ENCODE measurements around the gene MYH13. TPM values are rescaled to one million over a fixed set of nuclear protein-coding genes. Genes with fewer than 3 reads are reported as not detected.

MYH13 gene
- total RNA-seq, 1 experiment from 2014 or later: not detected

- CTCF ChIA-PET: interaction anchor here (0.7 to 6.0 kb wide), 10 partner anchors 8 to 400 kb away, joined by 3 to 23 read pairs (median 6); no protein-coding TSS in a partner anchor
- Mint-ChIP-seq H3K4me1 (peaks cover 14% of the 10 kb centered on the region), H3K27me3 (ENCODE audit: low read depth) (peaks cover 8% of the 10 kb centered on the region), H3K4me3 (no peak overlapping the region), H3K36me3 (peaks cover 2% of the 10 kb centered on the region; the same call in 1 of the 2 replicates), H3K27ac (no peak overlapping the region), H3K9me3 (peaks cover 6% of the 10 kb centered on the region; the same call in 1 of the 2 replicates)
- POLR2A ChIA-PET: no interaction called here
- DNase-seq (ENCODE audit: low spot score): no peak
- TF ChIP-seq ZNF219 (CRISPR knock-in tag; IDR thresholded peaks at IDR 0.05; ENCODE audit: borderline replicate concordance) (no peak), PRRX2 (CRISPR knock-in tag; IDR thresholded peaks at IDR 0.05) (no peak), CREB1 (CRISPR knock-in tag; IDR thresholded peaks at IDR 0.05) (no peak), RELA (CRISPR knock-in tag; IDR thresholded peaks at IDR 0.05; ENCODE audit: borderline replicate concordance) (no peak), FOXJ3 (CRISPR knock-in tag; IDR thresholded peaks at IDR 0.05; ENCODE audit: borderline replicate concordance) (no peak), JAZF1 (CRISPR knock-in tag; IDR thresholded peaks at IDR 0.05) (no peak)
- TF ChIP-seq, protein P1, sequence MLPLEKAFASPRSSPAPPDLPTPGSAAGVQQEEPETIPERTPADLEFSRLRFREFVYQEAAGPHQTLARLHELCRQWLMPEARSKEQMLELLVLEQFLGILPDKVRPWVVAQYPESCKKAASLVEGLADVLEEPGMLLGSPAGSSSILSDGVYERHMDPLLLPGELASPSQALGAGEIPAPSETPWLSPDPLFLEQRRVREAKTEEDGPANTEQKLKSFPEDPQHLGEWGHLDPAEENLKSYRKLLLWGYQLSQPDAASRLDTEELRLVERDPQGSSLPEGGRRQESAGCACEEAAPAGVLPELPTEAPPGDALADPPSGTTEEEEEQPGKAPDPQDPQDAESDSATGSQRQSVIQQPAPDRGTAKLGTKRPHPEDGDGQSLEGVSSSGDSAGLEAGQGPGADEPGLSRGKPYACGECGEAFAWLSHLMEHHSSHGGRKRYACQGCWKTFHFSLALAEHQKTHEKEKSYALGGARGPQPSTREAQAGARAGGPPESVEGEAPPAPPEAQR (CRISPR knock-in tag; IDR thresholded peaks at IDR 0.05): no peak
- TF ChIP-seq, protein P2, sequence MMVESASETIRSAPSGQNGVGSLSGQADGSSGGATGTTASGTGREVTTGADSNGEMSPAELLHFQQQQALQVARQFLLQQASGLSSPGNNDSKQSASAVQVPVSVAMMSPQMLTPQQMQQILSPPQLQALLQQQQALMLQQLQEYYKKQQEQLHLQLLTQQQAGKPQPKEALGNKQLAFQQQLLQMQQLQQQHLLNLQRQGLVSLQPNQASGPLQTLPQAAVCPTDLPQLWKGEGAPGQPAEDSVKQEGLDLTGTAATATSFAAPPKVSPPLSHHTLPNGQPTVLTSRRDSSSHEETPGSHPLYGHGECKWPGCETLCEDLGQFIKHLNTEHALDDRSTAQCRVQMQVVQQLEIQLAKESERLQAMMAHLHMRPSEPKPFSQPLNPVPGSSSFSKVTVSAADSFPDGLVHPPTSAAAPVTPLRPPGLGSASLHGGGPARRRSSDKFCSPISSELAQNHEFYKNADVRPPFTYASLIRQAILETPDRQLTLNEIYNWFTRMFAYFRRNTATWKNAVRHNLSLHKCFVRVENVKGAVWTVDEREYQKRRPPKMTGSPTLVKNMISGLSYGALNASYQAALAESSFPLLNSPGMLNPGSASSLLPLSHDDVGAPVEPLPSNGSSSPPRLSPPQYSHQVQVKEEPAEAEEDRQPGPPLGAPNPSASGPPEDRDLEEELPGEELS (CRISPR knock-in tag; IDR thresholded peaks at IDR 0.05): no peak
- ATAC-seq: no peak
These were observed 55.3 kb downstream of the MYH13 start for GRCh38 chr17:10317543-10317834.

- ATAC-seq: peak; percentile 89
- peaks cover 2% of the 10 kb centered on the region; the same call in 1 of the 2 replicates for H3K36me3 Mint-ChIP-seq
- peaks cover 14% of the 10 kb centered on the region for H3K4me1 Mint-ChIP-seq
- peaks cover 8% of the 10 kb centered on the region for H3K27me3 Mint-ChIP-seq (ENCODE audit: low read depth)
- peak; percentile 77 for DNase-seq (ENCODE audit: low spot score)
- no peak overlapping the region for H3K27ac Mint-ChIP-seq
- TF ChIP-seq ZNF232 (CRISPR knock-in tag; IDR thresholded peaks at IDR 0.05): no peak
- TF ChIP-seq KAT7 (CRISPR knock-in tag; IDR thresholded peaks at IDR 0.05; ENCODE audit: borderline replicate concordance): no peak
- peak; percentile 80 for TF ChIP-seq CTCF (IDR thresholded peaks at IDR 0.05)
- POLR2A ChIA-PET: no interaction called here
- H3K4me3 Mint-ChIP-seq: no peak overlapping the region
- CTCF ChIA-PET: interaction anchor here (0.5 to 6.0 kb wide), 13 partner anchors 8 to 399 kb away, joined by 3 to 23 read pairs (median 5); no protein-coding TSS in a partner anchor
- H3K9me3 Mint-ChIP-seq: peaks cover 7% of the 10 kb centered on the region; the same call in 1 of the 2 replicates
These were observed 55.8 kb downstream of the MYH13 start for GRCh38 chr17:10316801-10317542.

DNA sequence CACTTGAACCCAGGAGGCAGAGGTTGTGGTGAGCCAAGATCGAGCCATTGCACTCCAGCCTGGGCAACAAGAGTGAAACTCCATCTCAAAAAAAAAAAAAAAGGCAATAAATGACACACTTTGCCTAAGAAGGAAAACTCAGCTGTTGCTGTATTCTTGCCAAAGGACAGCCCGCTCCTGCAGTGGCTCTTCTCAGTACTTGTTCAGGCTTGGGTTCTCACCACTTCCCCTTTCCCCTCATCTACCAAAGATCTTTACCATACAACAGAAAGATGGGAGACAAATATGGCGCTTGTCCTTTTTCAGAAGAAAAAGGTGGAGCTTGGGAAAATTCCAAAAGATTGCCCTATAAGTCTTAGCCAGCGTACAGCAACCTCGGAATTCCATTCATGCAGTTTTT, 58.5 kb downstream of the MYH13 start:
- ChIA-PET CTCF (interaction anchor here (1.9 to 6.0 kb wide), 3 partner anchors 18 to 314 kb away, joined by 7 to 21 read pairs (median 8); no protein-coding TSS in a partner anchor), POLR2A (interaction anchor here (0.7 kb wide), 1 partner anchor 370 kb away, joined by 4 read pairs; no protein-coding TSS in a partner anchor)
- Mint-ChIP-seq H3K36me3 (peaks cover 17% of the 10 kb centered on the region), H3K4me1 (peaks cover 14% of the 10 kb centered on the region), H3K4me3 (no peak overlapping the region), H3K27ac (no peak overlapping the region), H3K9me3 (peaks cover 29% of the 10 kb centered on the region), H3K27me3 (ENCODE audit: low read depth) (peaks cover 16% of the 10 kb centered on the region)
- no peak for ATAC-seq
- no peak for DNase-seq (ENCODE audit: low spot score)
- TF ChIP-seq ATF3 (CRISPR knock-in tag; conservative IDR thresholded peaks at IDR 0.05) (no peak), NFATC4 (CRISPR knock-in tag; IDR thresholded peaks at IDR 0.05) (no peak), ETV6 (CRISPR knock-in tag; IDR thresholded peaks at IDR 0.05) (no peak), E2F5 (CRISPR knock-in tag; IDR thresholded peaks at IDR 0.05) (no peak)
- TF ChIP-seq, protein P1 (CRISPR knock-in tag; IDR thresholded peaks at IDR 0.05): no peak
- TF ChIP-seq, protein P3, sequence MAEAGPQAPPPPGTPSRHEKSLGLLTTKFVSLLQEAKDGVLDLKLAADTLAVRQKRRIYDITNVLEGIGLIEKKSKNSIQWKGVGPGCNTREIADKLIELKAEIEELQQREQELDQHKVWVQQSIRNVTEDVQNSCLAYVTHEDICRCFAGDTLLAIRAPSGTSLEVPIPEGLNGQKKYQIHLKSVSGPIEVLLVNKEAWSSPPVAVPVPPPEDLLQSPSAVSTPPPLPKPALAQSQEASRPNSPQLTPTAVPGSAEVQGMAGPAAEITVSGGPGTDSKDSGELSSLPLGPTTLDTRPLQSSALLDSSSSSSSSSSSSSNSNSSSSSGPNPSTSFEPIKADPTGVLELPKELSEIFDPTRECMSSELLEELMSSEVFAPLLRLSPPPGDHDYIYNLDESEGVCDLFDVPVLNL (CRISPR knock-in tag; IDR thresholded peaks at IDR 0.05; ENCODE audit: borderline replicate concordance, low read depth): no peak
